CD14-positive monocyte (primary cell): Measurements from ENCODE around the gene ROBO1. TPM values are rescaled to one million over a fixed set of nuclear protein-coding genes. Genes with fewer than 3 reads are reported as not detected.
A peak's percentile ranks its signal among the peaks of the same experiment; 100 is the strongest.

Experiments
- DNase-seq, 3 donors: peaks; one replicate each; pipeline ENCODE4 v3.0.0-alpha.2; 2011 to 2022
- H2AFZ ChIP-seq: 2 replicates; pipeline ENCODE4 v1.6.0; 2012; ENCODE audit warnings: mild to moderate bottlenecking, low read depth, low read length, inconsistent platforms; ENCODE audit not compliant: insufficient read depth, poor library complexity, severe bottlenecking
- H3K27ac ChIP-seq, 2 donors: 1 replicate in 1 of 2; 2 replicates in 1 of 2; pipeline ENCODE4 v1.5.1; 2012 to 2013; ENCODE audit warnings: low read length in 2 of 2, control low read depth in 1 of 2, inconsistent platforms in 1 of 2, low read depth in 1 of 2, mild to moderate bottlenecking in 1 of 2
- H3K27me3 ChIP-seq, 2 donors: one replicate each; pipeline versions ENCODE4 v1.6.0 to v1.6.1; 2011 to 2013; ENCODE audit warnings: low read length in 2 of 2; ENCODE audit not compliant: control insufficient read depth in 2 of 2, insufficient read depth in 2 of 2
- H3K36me3 ChIP-seq, 2 donors: replicated peaks in 1 of 2; 1 replicate in 1 of 2; 2 replicates in 1 of 2; pipeline versions ENCODE4 v1.5.1 to v1.6.1; 2012 to 2013; ENCODE audit warnings: low read length in 2 of 2, control low read depth in 1 of 2, inconsistent platforms in 1 of 2, mild to moderate bottlenecking in 1 of 2; ENCODE audit not compliant: insufficient read depth in 2 of 2, control insufficient read depth in 1 of 2
- H3K4me1 ChIP-seq, 2 donors: 1 replicate in 1 of 2; 2 replicates in 1 of 2; pipeline versions ENCODE4 v1.5.1 to v1.6.1; 2012 to 2013; ENCODE audit warnings: low read length in 2 of 2, control low read depth in 1 of 2, inconsistent platforms in 1 of 2, mild to moderate bottlenecking in 1 of 2, moderate library complexity in 1 of 2; ENCODE audit not compliant: insufficient read depth in 2 of 2, control insufficient read depth in 1 of 2
- H3K4me2 ChIP-seq: replicated peaks from 2 replicates; pipeline ENCODE3; 2012; ENCODE audit warnings: low read length, moderate library complexity, mild to moderate bottlenecking; ENCODE audit not compliant: poor library complexity, severe bottlenecking; ENCODE audit errors: extremely low read depth
- H3K4me3 ChIP-seq, 3 experiments: fragments of 200-600 bp in 1 of 3; sonication (generic) in 1 of 3; replicated peaks in 1 of 3; 1 replicate in 2 of 3; 2 replicates in 1 of 3; pipeline ENCODE4 v1.5.1; 2011 to 2013; ENCODE audit warnings: low read length in 3 of 3, mild to moderate bottlenecking in 3 of 3, control low read depth in 2 of 3, low read depth in 2 of 3, inconsistent platforms in 1 of 3, moderate library complexity in 1 of 3
- H3K79me2 ChIP-seq: 2 replicates; pipeline ENCODE4 v1.6.0; 2012; ENCODE audit warnings: mild to moderate bottlenecking, control low read depth, inconsistent platforms, low read length, moderate library complexity; ENCODE audit not compliant: insufficient read depth
- H3K9ac ChIP-seq: 2 replicates; pipeline ENCODE4 v1.6.0; 2017; ENCODE audit warnings: low read length, mild to moderate bottlenecking; ENCODE audit not compliant: insufficient read depth, poor library complexity, severe bottlenecking
- H3K9me3 ChIP-seq, 2 donors: replicated peaks in 1 of 2; 1 replicate in 1 of 2; 2 replicates in 1 of 2; pipeline versions ENCODE4 v1.5.1 to v1.6.1; 2012 to 2013; ENCODE audit warnings: low read length in 2 of 2, control low read depth in 1 of 2; ENCODE audit not compliant: control insufficient read depth in 1 of 2, insufficient read depth in 1 of 2
- H4K20me1 ChIP-seq: 2 replicates; pipeline ENCODE4 v1.6.0; 2012; ENCODE audit warnings: mild to moderate bottlenecking, low read length, control low read depth, moderate library complexity; ENCODE audit not compliant: insufficient read depth
- H3K27ac Mint-ChIP-seq, 7 donors: one replicate each; pipeline ENCODE4 v1.8.0; 2020; ENCODE audit warnings: mild to moderate bottlenecking in 7 of 7, mixed read lengths in 7 of 7, moderate library complexity in 6 of 7, inconsistent platforms in 2 of 7
- H3K27me3 Mint-ChIP-seq, 3 donors: one replicate each; pipeline ENCODE4 v1.8.0; 2021 to 2022; ENCODE audit warnings: low read depth in 3 of 3, mild to moderate bottlenecking in 3 of 3, mixed read lengths in 3 of 3, moderate library complexity in 3 of 3, inconsistent platforms in 1 of 3
- H3K36me3 Mint-ChIP-seq, 2 donors: one replicate each; pipeline ENCODE4 v1.8.0; 2020; ENCODE audit warnings: mixed read lengths in 2 of 2, inconsistent platforms in 1 of 2, mild to moderate bottlenecking in 1 of 2
- H3K4me1 Mint-ChIP-seq: one replicate; pipeline ENCODE4 v1.8.0; 2020; ENCODE audit warnings: mild to moderate bottlenecking, mixed read lengths
- H3K4me3 Mint-ChIP-seq, 2 donors: one replicate each; pipeline ENCODE4 v1.8.0; 2020; ENCODE audit warnings: mild to moderate bottlenecking in 2 of 2, mixed read lengths in 2 of 2, moderate library complexity in 1 of 2
- H3K9me3 Mint-ChIP-seq, 7 donors: one replicate each; pipeline ENCODE4 v1.8.0; 2020 to 2022; ENCODE audit warnings: mixed read lengths in 7 of 7, mild to moderate bottlenecking in 6 of 7, moderate library complexity in 6 of 7, inconsistent platforms in 2 of 7
- WGBS: methylation state at CpG from one replicate; pipeline ENCODE4 v1.1.5; 2013; ENCODE audit warnings: missing lambda C conversion rate; ENCODE audit not compliant: insufficient coverage; 5-methylcytosine and 5-hydroxymethylcytosine counted together
- intact Hi-C, 2 donors: fragments of 100-400 bp; cut with micrococcal nuclease; formaldehyde crosslinking; loops; one replicate each; pipeline versions ENCODE4 v1.15.0 to v1.15.1; 2023
- polyA plus RNA-seq, 3 donors: library from polyadenylated mRNA; depleted of rRNA in 1 of 3; unstranded in 2 of 3; stranded (reverse) in 1 of 3; fragments of 300-500 nt in 2 of 3; fragments of >200 nt in 1 of 3; fragmentation: Illumina TruSeq in 2 of 3; gene quantifications; 1 replicate in 2 of 3; 2 replicates in 1 of 3; pipeline ENCODE4 v1.2.3, GENCODE V29; 2012 to 2021
- TF ChIP-seq, protein P1 (sequence below): fragments of 200-600 bp; IDR thresholded peaks from one replicate; pipeline ENCODE4 v1.8.0; 2022; ENCODE audit warnings: antibody characterized with exemption, mild to moderate bottlenecking

The ROBO1 gene
- polyA plus RNA-seq, 3 donors, result 0.09 to 0.10 TPM; not detected in 1

- H3K36me3 ChIP-seq, result no peaks in the 10 kb centered on the region
- H3K9me3 ChIP-seq, result peaks cover 14 to 23% of the 10 kb centered on the region in 2 donors
- H3K27ac ChIP-seq, result no peak overlapping the region
- H3K4me1 ChIP-seq, result no peaks in the 10 kb centered on the region
- no peak overlapping the region for H2AFZ ChIP-seq
- H3K79me2 ChIP-seq, result no peaks in the 10 kb centered on the region
- Mint-ChIP-seq H3K27ac (no peak overlapping the region), H3K36me3 (no peaks in the 10 kb centered on the region), H3K9me3 (peaks cover 0 to 7% (median 0%) of the 10 kb centered on the region in 7 donors), H3K27me3 (peaks cover 2 to 7% (median 2%) of the 10 kb centered on the region in 3 donors), H3K4me3 (peak overlapping the region in 1 of 2 donors; percentile 56), H3K4me1 (no peaks in the 10 kb centered on the region)
- no peak overlapping the region for H3K4me3 ChIP-seq
- H3K4me2 ChIP-seq, result no peak overlapping the region
- TF ChIP-seq, protein P1, sequence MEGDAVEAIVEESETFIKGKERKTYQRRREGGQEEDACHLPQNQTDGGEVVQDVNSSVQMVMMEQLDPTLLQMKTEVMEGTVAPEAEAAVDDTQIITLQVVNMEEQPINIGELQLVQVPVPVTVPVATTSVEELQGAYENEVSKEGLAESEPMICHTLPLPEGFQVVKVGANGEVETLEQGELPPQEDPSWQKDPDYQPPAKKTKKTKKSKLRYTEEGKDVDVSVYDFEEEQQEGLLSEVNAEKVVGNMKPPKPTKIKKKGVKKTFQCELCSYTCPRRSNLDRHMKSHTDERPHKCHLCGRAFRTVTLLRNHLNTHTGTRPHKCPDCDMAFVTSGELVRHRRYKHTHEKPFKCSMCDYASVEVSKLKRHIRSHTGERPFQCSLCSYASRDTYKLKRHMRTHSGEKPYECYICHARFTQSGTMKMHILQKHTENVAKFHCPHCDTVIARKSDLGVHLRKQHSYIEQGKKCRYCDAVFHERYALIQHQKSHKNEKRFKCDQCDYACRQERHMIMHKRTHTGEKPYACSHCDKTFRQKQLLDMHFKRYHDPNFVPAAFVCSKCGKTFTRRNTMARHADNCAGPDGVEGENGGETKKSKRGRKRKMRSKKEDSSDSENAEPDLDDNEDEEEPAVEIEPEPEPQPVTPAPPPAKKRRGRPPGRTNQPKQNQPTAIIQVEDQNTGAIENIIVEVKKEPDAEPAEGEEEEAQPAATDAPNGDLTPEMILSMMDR, result no peak
- 8% methylated on average over 2 of the region's 5 CpGs for WGBS
- H4K20me1 ChIP-seq, result no peaks in the 10 kb centered on the region
- peaks cover 8 to 31% of the 10 kb centered on the region in 2 donors for H3K27me3 ChIP-seq
- no peak for DNase-seq
- intact Hi-C loops, result no loop called here
- H3K9ac ChIP-seq, result no peak overlapping the region
Observed at GRCh38 chr3:79765911-79766310, 1.9 kb downstream of the ROBO1 start.

DNA sequence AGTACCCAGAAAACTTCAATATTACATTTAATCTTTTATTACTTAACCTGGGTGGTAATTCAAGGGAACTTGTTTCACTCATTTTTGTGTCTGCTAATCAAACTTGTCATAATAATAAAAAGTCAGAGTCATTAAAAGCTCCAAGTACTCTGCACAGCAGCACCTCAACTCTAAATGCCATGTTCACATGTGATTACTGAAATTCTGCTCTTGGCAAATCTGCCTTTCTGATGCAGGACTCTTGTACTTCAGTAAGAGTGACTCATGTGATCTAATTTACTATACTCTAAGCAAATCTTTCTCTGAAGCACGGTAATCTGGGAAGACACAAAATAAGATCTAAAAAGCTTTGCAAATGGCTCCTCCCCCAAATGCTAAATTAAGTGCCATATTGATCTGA lies 6.4 kb downstream of the ROBO1 start:
- no peak overlapping the region for H3K27ac ChIP-seq
- no peak for DNase-seq
- no CpG with 5 or more reads among the region's 1 CpG for WGBS
- H3K36me3 ChIP-seq, result no peaks in the 10 kb centered on the region
- Mint-ChIP-seq H3K36me3 (no peaks in the 10 kb centered on the region), H3K4me3 (no peak overlapping the region), H3K27me3 (peaks cover 0 to 3% (median 2%) of the 10 kb centered on the region in 3 donors), H3K27ac (no peak overlapping the region), H3K9me3 (peaks cover 0 to 7% (median 3%) of the 10 kb centered on the region in 7 donors), H3K4me1 (no peaks in the 10 kb centered on the region)
- H2AFZ ChIP-seq, result no peak overlapping the region
- peaks cover 0 to 11% of the 10 kb centered on the region in 2 donors for H3K27me3 ChIP-seq
- H3K79me2 ChIP-seq, result no peaks in the 10 kb centered on the region
- no peaks in the 10 kb centered on the region for H4K20me1 ChIP-seq
- peaks cover 6 to 7% of the 10 kb centered on the region in 2 donors for H3K9me3 ChIP-seq
- H3K9ac ChIP-seq, result no peak overlapping the region
- H3K4me2 ChIP-seq, result no peak overlapping the region
- intact Hi-C loops, result no loop called here
- TF ChIP-seq, protein P1, result no peak
- H3K4me1 ChIP-seq, result no peaks in the 10 kb centered on the region
- H3K4me3 ChIP-seq, result no peak overlapping the region
